Measurements from ENCODE around the gene CTBS.
"Not testable (repeated sequence)": the region's sequence is repeated elsewhere in the genome, so short reads cannot be mapped to it uniquely, and the experiment has no call there.

Gene CTBS, protein sequence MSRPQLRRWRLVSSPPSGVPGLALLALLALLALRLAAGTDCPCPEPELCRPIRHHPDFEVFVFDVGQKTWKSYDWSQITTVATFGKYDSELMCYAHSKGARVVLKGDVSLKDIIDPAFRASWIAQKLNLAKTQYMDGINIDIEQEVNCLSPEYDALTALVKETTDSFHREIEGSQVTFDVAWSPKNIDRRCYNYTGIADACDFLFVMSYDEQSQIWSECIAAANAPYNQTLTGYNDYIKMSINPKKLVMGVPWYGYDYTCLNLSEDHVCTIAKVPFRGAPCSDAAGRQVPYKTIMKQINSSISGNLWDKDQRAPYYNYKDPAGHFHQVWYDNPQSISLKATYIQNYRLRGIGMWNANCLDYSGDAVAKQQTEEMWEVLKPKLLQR

DNA sequence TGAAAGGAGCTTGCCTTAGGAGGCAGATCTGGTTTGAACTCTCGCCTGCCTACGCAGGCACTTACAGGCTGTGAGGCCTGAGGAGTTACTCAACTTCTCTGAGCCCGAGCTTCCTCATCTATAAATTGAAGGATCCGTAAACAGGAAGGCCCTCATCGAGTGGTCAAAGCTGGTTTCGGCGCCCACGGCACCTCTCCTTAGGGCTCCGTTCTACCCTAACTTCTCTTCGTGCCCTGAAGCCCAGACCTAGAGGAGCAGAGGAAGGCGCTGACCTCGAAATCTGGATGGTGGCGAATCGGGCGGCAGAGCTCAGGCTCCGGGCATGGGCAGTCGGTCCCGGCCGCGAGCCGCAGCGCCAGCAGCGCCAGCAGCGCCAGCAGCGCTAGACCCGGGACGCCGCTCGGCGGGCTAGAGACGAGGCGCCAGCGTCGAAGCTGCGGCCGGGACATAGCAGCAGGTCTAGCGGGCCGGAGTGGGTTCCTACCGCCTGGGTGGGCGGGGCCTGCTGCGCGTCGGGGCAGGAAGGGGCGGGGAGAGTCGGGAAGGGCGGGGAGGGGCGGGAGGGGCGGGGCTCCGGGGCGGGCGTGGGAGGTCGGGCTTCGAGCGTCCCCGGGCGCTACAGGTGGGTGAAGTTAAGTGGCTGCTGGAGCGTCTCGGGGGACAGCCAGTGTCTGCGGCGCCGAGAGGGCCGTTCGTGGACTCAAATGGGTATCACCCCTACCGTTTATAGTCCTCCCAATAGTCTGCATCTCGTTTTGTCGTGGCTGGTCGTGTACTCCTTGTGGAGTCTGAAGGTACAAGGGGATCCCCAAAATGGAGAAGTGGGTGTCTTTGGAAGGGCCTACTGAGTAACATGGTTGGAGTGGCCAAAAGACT, at the start of gene CTBS:
TSS of gene CTBS (minus strand) at position 474 of the 876 bp plus-strand sequence. CDS start at position 449, 25 bp downstream.
- in situ Hi-C loops (cut with MboI; ENCODE audit: low sequenced_read_pairs) = no loop called here

DNA sequence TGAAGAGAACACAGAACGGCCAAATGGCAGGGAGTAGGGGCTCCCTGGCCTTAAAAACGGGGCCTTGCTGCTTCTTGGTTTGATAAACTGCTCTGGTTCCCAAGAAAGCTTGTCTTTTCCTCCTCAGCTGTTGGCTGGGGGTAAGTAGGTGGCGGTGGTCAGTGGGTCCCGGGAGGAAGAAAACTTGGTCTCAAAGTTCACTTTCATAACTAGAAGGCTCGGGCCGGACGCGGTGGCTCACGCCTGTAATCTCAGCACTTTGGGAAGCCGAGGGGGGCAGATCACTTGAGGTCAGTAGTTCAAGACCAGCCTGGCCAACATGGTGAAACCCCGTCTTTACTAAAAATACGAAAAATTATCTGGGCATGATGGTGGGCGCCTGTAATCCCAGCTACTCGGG, 47.3 kb upstream of the CTBS start:
- in situ Hi-C loops (cut with MboI; ENCODE audit: low sequenced_read_pairs) = no loop called here

DNA sequence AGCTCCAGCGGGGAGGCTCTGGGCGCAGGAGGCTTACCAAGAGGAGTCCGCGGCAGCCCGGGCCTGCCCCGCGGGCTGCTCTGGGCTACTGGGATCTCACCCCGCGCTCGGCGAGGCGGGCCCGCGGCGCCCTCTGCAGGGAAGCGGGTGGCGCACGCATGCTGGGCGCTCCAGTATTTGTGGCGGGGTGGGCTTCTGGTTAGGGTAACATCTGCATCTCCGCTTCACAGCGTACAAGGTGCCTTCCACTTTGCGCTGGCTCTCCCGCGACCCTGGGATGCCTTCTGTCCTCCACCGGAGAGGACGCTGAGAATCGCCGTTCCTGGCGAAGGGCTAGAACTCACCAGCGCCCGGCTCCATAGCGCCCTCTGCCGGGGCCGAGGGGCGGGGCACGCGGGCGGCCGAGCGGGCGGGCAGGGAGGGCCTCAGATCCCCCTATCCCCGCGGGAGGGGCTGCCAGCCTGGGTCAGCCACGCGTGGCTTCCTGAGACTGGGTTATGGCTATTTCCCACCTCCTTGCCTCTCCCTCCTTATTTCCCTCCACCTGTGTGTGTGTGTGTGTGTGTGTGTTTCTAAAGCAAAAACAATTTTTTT, 46.6 kb upstream of the CTBS start:
- in situ Hi-C loops (cut with MboI; ENCODE audit: low sequenced_read_pairs) = no loop called here

DNA sequence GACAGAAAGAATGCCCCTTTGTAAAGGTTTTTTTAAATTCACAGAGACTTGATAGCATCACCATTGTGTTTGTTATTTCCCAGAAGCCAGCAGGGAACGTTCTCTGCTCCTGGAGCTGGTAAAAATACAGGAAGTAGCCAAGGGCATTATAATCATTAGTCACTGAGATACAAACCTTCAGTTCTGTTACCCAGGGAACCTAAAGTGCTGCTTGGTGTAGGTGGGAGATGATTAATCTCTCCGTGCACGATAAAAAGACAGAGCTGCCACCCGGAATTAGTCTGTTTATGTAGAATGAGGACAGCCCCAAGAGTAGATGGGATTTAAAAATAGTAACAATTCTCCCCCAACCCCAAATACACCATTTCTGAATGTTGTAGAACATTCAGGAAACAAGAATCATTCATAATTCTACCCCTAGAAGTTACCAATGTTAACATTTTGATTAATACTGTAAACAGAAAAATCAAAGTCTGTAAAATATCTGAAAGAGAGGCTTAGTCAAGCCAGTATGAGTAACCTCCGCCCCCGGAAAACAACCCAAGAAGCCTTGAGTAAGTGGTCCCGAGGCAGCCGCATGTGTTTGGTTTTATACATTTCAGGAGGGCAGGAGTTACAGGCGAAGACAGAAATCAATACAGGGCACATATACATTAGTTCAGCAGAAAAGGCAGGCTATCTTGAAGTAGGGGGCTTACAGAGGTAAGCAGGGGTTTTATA, 45.3 kb upstream of the CTBS start:
- in situ Hi-C loops (cut with MboI; ENCODE audit: low sequenced_read_pairs) = no loop called here

DNA sequence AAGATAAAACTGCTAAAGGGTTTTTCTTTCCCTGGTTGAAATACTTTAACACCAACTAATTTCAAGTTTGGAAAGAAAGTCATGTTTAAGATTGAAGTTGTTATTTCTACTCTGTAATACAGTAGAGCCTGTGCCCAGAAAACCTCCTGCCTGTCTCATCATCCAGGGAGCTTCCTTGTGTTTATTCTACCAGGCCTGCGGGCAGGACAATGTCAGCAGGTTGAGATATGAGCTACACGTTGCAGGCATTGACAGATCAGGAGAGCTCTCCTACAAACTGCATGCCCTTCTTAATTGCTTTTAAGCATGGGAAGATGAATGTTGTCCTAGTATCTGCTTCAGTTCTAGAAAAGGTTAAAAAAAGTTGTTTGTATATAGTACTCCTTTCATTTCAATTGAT, 43.1 kb upstream of the CTBS start:
- in situ Hi-C loops (cut with MboI; ENCODE audit: low sequenced_read_pairs) = no loop called here

DNA sequence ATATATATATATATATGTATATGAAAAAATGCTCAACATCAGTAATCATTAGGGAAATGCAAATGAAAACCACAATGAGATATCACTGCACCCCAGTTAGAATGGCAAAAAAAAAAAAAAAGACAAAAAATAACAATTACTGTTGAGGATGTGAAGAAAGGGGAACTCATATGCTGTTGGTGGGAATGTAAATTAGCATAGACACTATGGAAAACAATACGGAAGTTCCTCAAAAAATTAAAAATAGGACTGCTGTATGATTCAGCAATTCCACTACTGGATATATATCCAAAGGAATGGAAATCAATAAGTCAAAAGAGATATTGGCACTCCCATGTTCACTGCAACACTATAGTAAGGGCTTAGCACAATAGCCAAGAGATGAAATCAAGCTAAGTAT, 41.5 kb upstream of the CTBS start:
- in situ Hi-C loops (cut with MboI; ENCODE audit: low sequenced_read_pairs) = no loop called here

DNA sequence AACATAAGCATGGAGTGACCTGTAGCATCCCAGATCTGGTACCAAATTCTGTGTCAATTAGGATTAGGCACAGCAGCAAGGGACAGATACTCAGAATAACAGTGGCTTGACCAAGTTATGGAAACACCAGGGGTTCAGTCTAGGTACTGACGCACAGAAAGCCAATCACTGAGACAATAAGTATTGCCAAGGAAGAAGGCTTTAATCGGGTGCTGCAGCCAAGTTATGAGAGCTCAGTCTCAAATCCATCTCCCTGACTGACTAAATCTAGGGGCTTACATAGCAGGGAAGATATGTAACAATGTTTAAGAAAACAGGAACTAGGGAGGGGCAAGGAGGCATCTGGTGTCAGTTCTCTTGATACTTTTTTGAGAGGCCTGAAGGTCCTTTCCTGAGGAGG, 39.6 kb upstream of the CTBS start:
- in situ Hi-C loops (cut with MboI; ENCODE audit: low sequenced_read_pairs) = no loop called here

DNA sequence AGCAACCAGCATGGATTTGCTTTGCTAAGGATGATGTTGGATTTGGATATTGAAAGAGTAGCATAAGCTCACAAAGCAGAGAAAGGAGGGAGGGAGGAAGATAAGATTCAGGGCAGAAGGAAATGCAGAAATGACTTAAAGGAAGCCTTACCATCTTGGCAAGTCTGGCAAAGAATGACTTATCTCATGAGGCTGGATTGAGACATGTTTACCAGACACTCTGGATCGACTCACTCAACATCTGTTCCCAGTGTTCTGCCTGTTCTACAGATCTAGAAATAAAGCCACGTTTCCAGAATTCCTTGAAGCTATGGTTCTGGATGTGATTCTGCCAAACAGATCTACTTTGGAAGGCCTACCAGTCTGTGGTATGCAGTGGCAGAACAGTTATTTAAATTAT, 38.8 kb upstream of the CTBS start:
- in situ Hi-C loops (cut with MboI; ENCODE audit: low sequenced_read_pairs) = no loop called here

DNA sequence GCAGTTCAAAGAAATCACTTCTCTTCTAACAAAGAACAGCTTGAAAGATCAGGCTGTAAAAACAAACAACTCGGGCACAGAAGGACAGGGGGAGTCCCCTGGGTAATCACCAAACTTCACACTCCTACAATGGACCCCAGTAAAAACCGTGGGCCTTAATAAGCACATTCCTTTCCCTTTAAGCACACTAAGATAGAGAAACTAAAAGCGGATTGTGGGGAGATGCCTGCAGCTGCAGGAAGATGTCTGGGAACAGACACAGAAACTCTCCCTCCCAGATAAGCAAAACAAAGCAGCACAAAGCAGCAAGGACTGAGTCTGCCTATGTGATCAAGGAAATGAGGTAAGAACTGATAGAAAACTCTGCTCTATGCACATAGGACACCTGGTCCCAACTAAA, 37.6 kb upstream of the CTBS start:
- in situ Hi-C loops (cut with MboI; ENCODE audit: low sequenced_read_pairs) = no loop called here

DNA sequence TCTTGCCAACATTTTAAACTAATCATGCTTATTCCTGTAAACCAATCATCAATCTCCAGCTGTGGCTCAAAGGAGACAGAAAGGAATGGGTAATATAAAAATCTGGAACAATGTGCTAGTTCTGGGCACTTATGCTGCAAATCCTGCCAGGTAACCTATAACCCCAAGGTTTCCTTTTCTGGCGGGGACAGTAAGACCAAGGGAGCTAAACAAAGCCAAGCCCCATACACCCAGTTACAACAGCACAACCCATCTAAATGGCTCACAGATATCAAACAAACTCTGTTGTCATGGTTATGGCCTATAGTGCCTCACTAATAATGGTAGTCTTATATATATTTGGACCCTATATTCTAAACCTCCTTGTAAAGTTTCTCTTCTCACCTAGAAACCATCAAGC, 36.9 kb upstream of the CTBS start:
- in situ Hi-C loops (cut with MboI; ENCODE audit: low sequenced_read_pairs) = no loop called here

DNA sequence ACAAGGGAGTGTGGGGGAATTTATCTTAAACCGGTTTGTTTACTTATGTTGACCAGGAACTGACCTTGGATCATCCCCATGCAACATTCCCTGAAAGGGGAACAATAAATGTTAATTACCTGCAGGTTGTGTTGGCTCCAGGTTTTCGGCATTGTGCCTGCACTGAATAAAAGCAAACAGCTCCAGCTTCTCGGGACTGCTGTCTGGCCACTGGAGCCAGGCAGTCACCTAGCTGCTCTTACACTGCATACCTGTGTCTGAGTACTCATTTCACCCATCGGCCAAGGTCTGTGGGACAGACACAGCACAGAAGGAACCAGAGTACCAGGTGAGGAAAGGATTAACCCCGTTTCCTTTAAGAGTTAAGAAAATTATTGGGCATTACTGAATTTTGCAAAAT, 32.7 kb upstream of the CTBS start:
- in situ Hi-C loops (cut with MboI; ENCODE audit: low sequenced_read_pairs) = no loop called here

DNA sequence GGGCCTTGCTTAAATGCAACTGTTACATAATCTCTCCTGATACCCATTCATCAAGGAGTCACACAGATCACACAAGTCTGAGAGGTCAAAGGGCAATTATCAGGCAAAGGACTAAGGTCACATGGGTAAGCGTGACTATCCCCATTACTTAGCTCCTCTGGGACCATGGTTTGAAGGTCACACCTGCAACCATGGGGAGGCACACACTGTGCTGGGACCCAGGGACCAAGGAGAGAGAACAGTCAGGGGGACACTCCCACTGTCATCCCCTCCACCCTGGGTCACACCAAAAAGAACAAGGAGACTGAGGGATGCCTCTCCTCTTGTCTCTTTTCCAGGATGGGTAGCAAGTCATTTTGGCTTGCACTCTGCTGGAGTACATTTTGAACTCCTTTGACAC, 30.9 kb upstream of the CTBS start:
- in situ Hi-C loops (cut with MboI; ENCODE audit: low sequenced_read_pairs) = no loop called here

DNA sequence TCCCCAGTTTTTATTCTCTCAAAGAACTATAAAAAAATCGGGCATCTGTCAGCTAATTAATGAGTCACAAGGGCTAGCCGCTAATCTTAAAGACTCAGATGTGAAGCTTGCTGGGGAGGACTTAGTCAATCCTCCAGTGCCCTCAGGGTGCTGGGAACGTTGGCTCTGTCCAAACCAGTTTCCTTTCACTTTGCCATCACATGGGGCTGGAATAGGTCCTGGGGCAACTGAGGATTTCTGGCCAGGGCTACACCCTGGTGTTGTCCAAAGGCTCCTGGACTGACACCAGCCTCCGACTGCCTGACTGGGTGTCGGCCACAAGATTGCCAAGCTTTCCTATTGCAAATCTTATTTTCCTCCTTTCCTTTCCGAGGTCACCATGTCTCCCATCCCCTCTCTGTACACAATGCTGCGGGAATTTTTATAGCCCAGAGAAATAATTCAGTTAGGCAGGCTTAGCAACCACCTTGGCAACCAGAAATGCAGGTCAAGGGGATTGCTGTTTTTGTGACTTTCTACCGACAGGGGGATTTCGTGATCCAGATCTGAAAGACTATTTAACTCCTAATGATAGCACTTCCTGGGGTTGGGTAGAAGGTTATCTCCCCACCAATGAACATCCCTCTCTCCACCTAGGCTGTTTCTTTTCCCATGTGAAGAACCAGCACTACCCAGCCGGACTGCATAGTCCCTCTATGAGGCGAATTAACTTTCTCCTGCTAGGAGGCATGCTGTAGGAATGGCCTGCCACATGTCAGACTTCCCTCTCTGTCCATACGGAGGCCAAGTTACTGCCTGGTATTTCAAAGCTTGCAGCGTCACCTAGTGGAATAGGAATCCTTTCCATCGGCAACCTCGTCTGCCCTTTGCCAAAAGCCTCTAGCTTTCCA, 29.9 kb upstream of the CTBS start:
- in situ Hi-C loops (cut with MboI; ENCODE audit: low sequenced_read_pairs) = no loop called here

DNA sequence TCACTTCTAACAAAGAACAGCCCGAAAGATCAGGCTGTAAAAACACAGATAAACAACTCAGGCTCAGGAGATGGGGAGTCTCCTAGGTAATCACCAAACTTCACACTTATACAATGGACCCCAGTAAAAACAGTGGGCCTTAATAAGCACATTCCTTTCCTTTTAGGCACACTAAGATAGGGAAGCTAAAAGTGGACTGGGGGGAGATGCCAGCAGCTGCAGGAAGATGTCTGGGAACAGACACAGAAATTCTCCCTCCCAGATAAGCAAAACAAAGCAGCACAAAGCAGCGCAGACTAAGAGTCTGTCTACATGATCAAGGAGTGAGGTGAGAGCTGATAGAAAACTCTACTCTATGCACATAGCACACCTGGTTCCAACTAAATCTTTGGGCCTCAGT, 29.0 kb upstream of the CTBS start:
- in situ Hi-C loops (cut with MboI; ENCODE audit: low sequenced_read_pairs) = no loop called here

DNA sequence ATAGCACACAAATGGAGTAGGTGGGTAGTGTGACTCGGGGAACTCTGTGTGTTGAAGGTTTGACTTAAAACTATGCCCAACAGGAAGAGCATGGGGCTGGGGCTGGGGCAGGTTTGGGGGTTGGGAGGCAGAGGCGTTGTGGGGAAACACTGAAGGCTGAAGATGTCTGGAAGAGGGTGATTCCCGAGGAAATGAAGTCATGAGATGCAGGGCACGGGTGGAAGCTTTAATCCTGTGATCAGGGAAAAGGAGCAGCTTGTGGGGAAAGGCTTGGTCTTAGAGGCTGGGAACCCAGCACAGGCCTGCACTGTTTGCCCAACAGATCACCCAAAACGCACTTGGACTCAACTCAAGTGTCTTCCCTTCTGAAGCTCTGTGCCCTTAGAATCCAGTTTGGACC, 26.6 kb upstream of the CTBS start:
- in situ Hi-C loops (cut with MboI; ENCODE audit: low sequenced_read_pairs) = no loop called here

DNA sequence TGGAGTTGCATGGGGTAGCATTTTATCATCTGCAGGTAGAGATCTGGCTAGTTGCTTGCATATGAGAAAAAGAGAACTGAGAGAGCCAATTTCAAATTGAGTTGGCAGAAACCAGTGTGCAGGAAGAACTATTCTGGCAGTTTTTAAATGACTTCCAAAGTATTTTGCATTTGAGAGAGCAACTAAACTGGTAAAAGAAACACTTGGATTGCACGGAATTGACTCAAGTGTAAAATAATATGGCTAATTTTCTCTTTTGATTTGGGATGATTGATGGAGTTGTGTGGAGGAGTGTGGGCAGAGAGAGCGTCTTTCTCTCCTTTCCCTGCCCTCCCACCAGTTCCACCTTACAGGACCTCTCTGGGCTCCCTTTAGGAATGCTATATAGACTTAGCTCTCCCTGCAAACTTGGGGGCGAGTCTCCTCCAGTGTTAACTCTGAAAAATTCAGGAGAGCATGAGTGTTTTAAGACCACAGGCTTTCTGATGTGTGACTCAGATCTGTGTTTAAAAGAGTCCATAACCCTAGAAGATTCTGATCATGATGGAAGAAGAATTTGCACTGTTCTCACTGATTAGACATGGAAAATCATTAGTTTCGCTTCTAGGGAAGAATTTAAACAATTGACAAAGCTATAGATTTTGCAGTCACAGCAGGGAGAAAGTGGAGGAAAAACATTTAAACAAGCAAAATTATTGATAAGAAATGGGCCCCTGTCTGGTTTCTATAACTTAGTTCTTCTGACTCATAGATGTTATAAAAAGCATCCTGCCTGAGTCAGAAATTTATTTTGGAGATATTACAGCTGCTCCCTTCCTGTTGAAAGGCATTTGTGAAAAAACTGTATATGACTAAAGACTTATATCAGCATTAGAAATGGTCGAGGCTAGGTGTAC, 24.9 kb upstream of the CTBS start:
- in situ Hi-C loops (cut with MboI; ENCODE audit: low sequenced_read_pairs) = no loop called here

DNA sequence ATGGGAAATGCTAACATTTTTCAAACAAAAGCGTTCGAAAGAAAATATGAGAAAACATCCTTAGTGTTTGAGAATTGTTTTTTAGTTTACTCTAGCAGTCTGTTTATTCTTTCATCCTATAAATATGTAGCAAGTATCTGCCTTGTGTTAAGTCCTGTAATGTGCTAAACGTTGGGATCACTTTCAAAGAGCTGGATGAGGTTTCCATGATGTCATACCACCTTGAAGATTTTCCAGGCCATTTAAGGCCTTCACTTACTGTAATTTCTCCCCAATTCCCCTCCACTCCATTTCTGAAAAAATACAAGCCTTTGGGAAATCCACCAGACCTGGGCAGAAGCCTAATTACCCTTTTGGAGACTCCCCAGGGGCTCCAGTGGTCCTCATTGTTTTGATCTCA, 24.2 kb upstream of the CTBS start:
- in situ Hi-C loops (cut with MboI; ENCODE audit: low sequenced_read_pairs) = no loop called here

DNA sequence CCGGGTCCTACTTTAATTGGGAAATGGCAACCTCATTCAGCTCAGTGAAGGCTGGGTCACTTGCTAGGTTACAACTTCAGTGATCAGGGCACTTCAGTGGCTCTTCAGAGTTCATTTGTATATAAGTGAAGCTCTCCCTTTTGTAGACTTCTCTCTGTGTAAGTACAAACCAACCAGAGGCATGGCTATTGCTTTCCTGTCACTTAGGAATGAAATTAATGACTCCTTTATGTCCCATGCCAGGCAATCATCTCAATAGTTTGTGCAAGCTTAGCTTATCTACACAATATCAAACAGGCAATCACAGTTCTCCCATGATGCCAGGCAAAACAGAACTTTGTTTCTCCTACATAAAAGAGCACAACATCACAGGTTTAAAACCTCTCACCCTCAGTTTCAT, 22.8 kb upstream of the CTBS start:
- in situ Hi-C loops (cut with MboI; ENCODE audit: low sequenced_read_pairs) = no loop called here

DNA sequence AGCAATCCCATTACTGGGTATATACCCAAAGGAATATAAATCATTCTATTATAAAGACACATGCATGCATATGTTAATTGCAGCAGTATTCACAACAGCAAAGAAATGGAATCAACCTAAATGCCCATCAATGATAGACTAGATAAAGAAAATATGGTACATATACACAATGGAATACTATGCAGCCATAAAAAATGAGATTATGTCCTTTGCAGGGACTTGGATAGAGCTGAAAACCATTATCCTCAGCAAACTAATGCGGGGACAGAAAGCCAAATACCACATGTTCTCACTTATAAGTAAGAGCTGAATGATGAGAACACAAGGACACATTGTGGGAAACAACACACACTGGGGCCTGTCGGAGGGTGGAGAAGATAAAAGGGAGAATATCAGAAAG, 20.7 kb upstream of the CTBS start:
- in situ Hi-C loops (cut with MboI; ENCODE audit: low sequenced_read_pairs) = not testable (repeated sequence)
